ENCODE results near the gene MYCBPAP.

MYCBPAP gene

GRCh38 chr17:50558581-50558940 lies 50.3 kb downstream of the MYCBPAP start:
- no peaks in the 10 kb centered on the region for H4K20me1 ChIP-seq (ENCODE audit: insufficient read depth)

GRCh38 chr17:50558941-50559614 lies 50.8 kb downstream of the MYCBPAP start:
- no peak overlapping the region for H3K4me3 ChIP-seq (IDR thresholded peaks at IDR 0.05; ENCODE audit: insufficient read depth, low read depth, low read length)
- H3K36me3 ChIP-seq (ENCODE audit: insufficient read depth): no peaks in the 10 kb centered on the region
- H3K27ac ChIP-seq: no peak overlapping the region
- H2AFZ ChIP-seq (ENCODE audit: low read depth): no peak overlapping the region
- H3K4me2 ChIP-seq: no peak overlapping the region; the same call in 1 of the 2 replicates
- no peak for TF ChIP-seq CTCF (conservative IDR thresholded peaks at IDR 0.05; ENCODE audit: low read depth, low read length)
- peaks cover 38% of the 10 kb centered on the region for H3K27me3 ChIP-seq (ENCODE audit: insufficient read depth, low read depth)
- H3K9ac ChIP-seq: no peak overlapping the region
- no peaks in the 10 kb centered on the region for H4K20me1 ChIP-seq (ENCODE audit: insufficient read depth)
- H3K4me1 ChIP-seq (ENCODE audit: low read depth, poor library complexity, severe bottlenecking): peaks cover 9% of the 10 kb centered on the region
- H3K79me2 ChIP-seq (ENCODE audit: insufficient read depth, low read depth): no peaks in the 10 kb centered on the region

More at GRCh38 chr17:50558581-50558940, 50.3 kb downstream of the MYCBPAP start:
- no peak overlapping the region for H3K9ac ChIP-seq
- no peaks in the 10 kb centered on the region for H3K36me3 ChIP-seq (ENCODE audit: insufficient read depth)
- no peak overlapping the region for H2AFZ ChIP-seq (ENCODE audit: low read depth)
- peaks cover 9% of the 10 kb centered on the region for H3K4me1 ChIP-seq (ENCODE audit: low read depth, poor library complexity, severe bottlenecking)
- no peak for TF ChIP-seq CTCF (conservative IDR thresholded peaks at IDR 0.05; ENCODE audit: low read depth, low read length)
- H3K4me3 ChIP-seq (IDR thresholded peaks at IDR 0.05; ENCODE audit: insufficient read depth, low read depth, low read length): no peak overlapping the region
- H3K27ac ChIP-seq: no peak overlapping the region
- H3K79me2 ChIP-seq (ENCODE audit: insufficient read depth, low read depth): no peaks in the 10 kb centered on the region
- peaks cover 33% of the 10 kb centered on the region for H3K27me3 ChIP-seq (ENCODE audit: insufficient read depth, low read depth)
- no peak overlapping the region for H3K4me2 ChIP-seq

- TF ChIP-seq CTCF (conservative IDR thresholded peaks at IDR 0.05; ENCODE audit: low read depth, low read length): no peak
- Histone ChIP-seq H4K20me1 (ENCODE audit: insufficient read depth) (no peaks in the 10 kb centered on the region), H3K27me3 (ENCODE audit: insufficient read depth, low read depth) (peaks cover 43% of the 10 kb centered on the region), H3K4me1 (ENCODE audit: low read depth, poor library complexity, severe bottlenecking) (peaks cover 9% of the 10 kb centered on the region), H3K4me2 (peak overlapping the region; percentile 82), H3K9ac (no peak overlapping the region), H3K36me3 (ENCODE audit: insufficient read depth) (no peaks in the 10 kb centered on the region), H3K27ac (no peak overlapping the region), H2AFZ (ENCODE audit: low read depth) (peak overlapping the region; percentile 84), H3K79me2 (ENCODE audit: insufficient read depth, low read depth) (no peaks in the 10 kb centered on the region), H3K4me3 (IDR thresholded peaks at IDR 0.05; ENCODE audit: insufficient read depth, low read depth, low read length) (no peak overlapping the region)
Measured at GRCh38 chr17:50559674-50560184, 51.5 kb downstream of the MYCBPAP start.

GRCh38 chr17:50560185-50560824 lies 52.1 kb downstream of the MYCBPAP start, which contains the start of gene CACNA1G:
Gene CACNA1G (plus strand): TSS chr17:50560715. CDS start chr17:50561460, 745 bp downstream.
- Histone ChIP-seq H3K4me3 (IDR thresholded peaks at IDR 0.05; ENCODE audit: insufficient read depth, low read depth, low read length) (no peak within 1 kb of the TSS), H3K27me3 (ENCODE audit: insufficient read depth, low read depth) (peaks cover 48% of the 10 kb centered on the region), H3K79me2 (ENCODE audit: insufficient read depth, low read depth) (no peaks in the 10 kb centered on the region), H3K4me1 (ENCODE audit: low read depth, poor library complexity, severe bottlenecking) (peaks cover 9% of the 10 kb centered on the region), H3K9ac (no peak within 1 kb of the TSS), H2AFZ (ENCODE audit: low read depth) (peak within 1 kb of the TSS; percentile 84), H3K27ac (no peak within 1 kb of the TSS), H3K36me3 (ENCODE audit: insufficient read depth) (no peaks in the 10 kb centered on the region), H3K4me2 (peak within 1 kb of the TSS; percentile 82), H4K20me1 (ENCODE audit: insufficient read depth) (no peaks in the 10 kb centered on the region)
- TF ChIP-seq CTCF (conservative IDR thresholded peaks at IDR 0.05; ENCODE audit: low read depth, low read length): no peak
